ENCODE measurements around the gene UGT3A2. TPM values are rescaled to one million over a fixed set of nuclear protein-coding genes. Genes with fewer than 3 reads are reported as not detected.
"Not testable (repeated sequence)": the region's sequence is repeated elsewhere in the genome, so short reads cannot be mapped to it uniquely, and the experiment has no call there.

The UGT3A2 gene
- total RNA-seq, 8 experiments from 2014 or later: 0.09 to 0.52 (median 0.29) TPM; not detected in 1

- Histone ChIP-seq H3K4me1 (replicated peaks in 1 of 2) (no peaks in the 10 kb centered on the region), H3K4me3 (no peak overlapping the region), H3K27ac (no peak overlapping the region)
- WGBS, 10 experiments: 0 to 100% (median 80%) methylated on average over 1 to 3 of the region's 3 CpGs; no CpG with 5 or more reads in 5 of the 10 experiments
- in situ Hi-C loops (cut with MboI; ENCODE audit: low pct_unique_long_range_greater_than_20kb in 2 of 9, low sequenced_read_pairs in 9 of 9, unreplicated experiment in 9 of 9): no loop called here
- peak in 3 of 8 experiments; percentile 32 to 59 (median 57) for ATAC-seq (replicated peaks in 6 of 8)
Observed at GRCh38 chr5:36040651-36041536, 25.8 kb downstream of the UGT3A2 start.

GRCh38 chr5:36035696-36036095, 31.0 kb downstream of the UGT3A2 start:
- ATAC-seq (replicated peaks in 6 of 8): no peak
- no peak overlapping the region for H3K27ac ChIP-seq
- 62 to 100% (median 87%) methylated on average over 1 to 11 of the region's 13 CpGs; no CpG with 5 or more reads in 3 of the 10 experiments for WGBS, 10 experiments
- H3K4me3 ChIP-seq: no peak overlapping the region
- no peaks in the 10 kb centered on the region for H3K4me1 ChIP-seq (replicated peaks in 1 of 2)
- in situ Hi-C loops (cut with MboI; ENCODE audit: low pct_unique_long_range_greater_than_20kb in 2 of 9, low sequenced_read_pairs in 9 of 9, unreplicated experiment in 9 of 9): no loop called here

GRCh38 chr5:36034536-36035134, 32.0 kb downstream of the UGT3A2 start:
- ATAC-seq (replicated peaks in 6 of 8); H3K4me3 ChIP-seq; H3K4me1 ChIP-seq (replicated peaks in 1 of 2); in situ Hi-C loops (cut with MboI; ENCODE audit: low pct_unique_long_range_greater_than_20kb in 2 of 9, low sequenced_read_pairs in 9 of 9, unreplicated experiment in 9 of 9); H3K27ac ChIP-seq: not testable (repeated sequence)
- 0 to 100% (median 81%) methylated on average over 1 to 3 of the region's 3 CpGs; no CpG with 5 or more reads in 4 of the 10 experiments for WGBS, 10 experiments

- H3K4me1 ChIP-seq (replicated peaks in 1 of 2): no peaks in the 10 kb centered on the region
- 17 to 80% methylated on average over 1 of the region's 1 CpG; no CpG with 5 or more reads in 8 of the 10 experiments for WGBS, 10 experiments
- H3K27ac ChIP-seq: no peak overlapping the region
- H3K4me3 ChIP-seq: no peak overlapping the region
- peak in 2 of 8 experiments; percentile 23 to 89 for ATAC-seq (replicated peaks in 6 of 8)
- in situ Hi-C loops (cut with MboI; ENCODE audit: low pct_unique_long_range_greater_than_20kb in 2 of 9, low sequenced_read_pairs in 9 of 9, unreplicated experiment in 9 of 9): no loop called here
Observed at GRCh38 chr5:36033486-36033885, 33.2 kb downstream of the UGT3A2 start.

- Histone ChIP-seq H3K27ac (no peak overlapping the region), H3K4me3 (no peak overlapping the region), H3K4me1 (replicated peaks in 1 of 2) (no peaks in the 10 kb centered on the region)
- ATAC-seq (replicated peaks in 6 of 8): no peak
- in situ Hi-C loops (cut with MboI; ENCODE audit: low pct_unique_long_range_greater_than_20kb in 2 of 9, low sequenced_read_pairs in 9 of 9, unreplicated experiment in 9 of 9): no loop called here
Observed at GRCh38 chr5:36033047-36033446, 33.6 kb downstream of the UGT3A2 start.

GRCh38 chr5:36031223-36031622, 35.5 kb downstream of the UGT3A2 start:
- 20 to 100% (median 93%) methylated on average over 1 to 4 of the region's 6 CpGs; no CpG with 5 or more reads in 4 of the 10 experiments for WGBS, 10 experiments
- H3K4me3 ChIP-seq: no peak overlapping the region
- in situ Hi-C loops (cut with MboI; ENCODE audit: low pct_unique_long_range_greater_than_20kb in 2 of 9, low sequenced_read_pairs in 9 of 9, unreplicated experiment in 9 of 9): no loop called here
- no peaks in the 10 kb centered on the region for H3K4me1 ChIP-seq (replicated peaks in 1 of 2)
- ATAC-seq (replicated peaks in 6 of 8): no peak
- no peak overlapping the region for H3K27ac ChIP-seq

- ATAC-seq (replicated peaks in 6 of 8): no peak
- no peaks in the 10 kb centered on the region for H3K4me1 ChIP-seq (replicated peaks in 1 of 2)
- H3K27ac ChIP-seq: no peak overlapping the region
- H3K4me3 ChIP-seq: no peak overlapping the region
- WGBS, 10 experiments: 44 to 100% (median 85%) methylated on average over 1 of the region's 1 CpG; no CpG with 5 or more reads in 4 of the 10 experiments
- in situ Hi-C loops (cut with MboI; ENCODE audit: low pct_unique_long_range_greater_than_20kb in 2 of 9, low sequenced_read_pairs in 9 of 9, unreplicated experiment in 9 of 9): no loop called here
Observed at GRCh38 chr5:36029914-36030313, 36.8 kb downstream of the UGT3A2 start.

GRCh38 chr5:36028816-36029465, 37.7 kb downstream of the UGT3A2 start:
- Histone ChIP-seq H3K4me3 (no peak overlapping the region), H3K4me1 (replicated peaks in 1 of 2) (no peaks in the 10 kb centered on the region), H3K27ac (no peak overlapping the region)
- 0 to 93% (median 72%) methylated on average over 2 to 5 of the region's 5 CpGs; no CpG with 5 or more reads in 4 of the 10 experiments for WGBS, 10 experiments
- no peak for ATAC-seq (replicated peaks in 6 of 8)
- in situ Hi-C loops (cut with MboI; ENCODE audit: low pct_unique_long_range_greater_than_20kb in 2 of 9, low sequenced_read_pairs in 9 of 9, unreplicated experiment in 9 of 9): no loop called here

GRCh38 chr5:36027711-36028110, 39.0 kb downstream of the UGT3A2 start:
- 20 to 73% methylated on average over 1 to 2 of the region's 8 CpGs; no CpG with 5 or more reads in 8 of the 10 experiments for WGBS, 10 experiments
- ATAC-seq (replicated peaks in 6 of 8): no peak
- no peaks in the 10 kb centered on the region for H3K4me1 ChIP-seq (replicated peaks in 1 of 2)
- H3K4me3 ChIP-seq: no peak overlapping the region
- H3K27ac ChIP-seq: no peak overlapping the region
- in situ Hi-C loops (cut with MboI; ENCODE audit: low pct_unique_long_range_greater_than_20kb in 2 of 9, low sequenced_read_pairs in 9 of 9, unreplicated experiment in 9 of 9): no loop called here

GRCh38 chr5:36026706-36027465, 39.8 kb downstream of the UGT3A2 start:
- H3K4me1 ChIP-seq (replicated peaks in 1 of 2): no peaks in the 10 kb centered on the region
- no peak overlapping the region for H3K27ac ChIP-seq
- 0 to 80% (median 47%) methylated on average over 1 to 6 of the region's 6 CpGs; no CpG with 5 or more reads in 1 of the 10 experiments for WGBS, 10 experiments
- no peak for ATAC-seq (replicated peaks in 6 of 8)
- in situ Hi-C loops (cut with MboI; ENCODE audit: low pct_unique_long_range_greater_than_20kb in 2 of 9, low sequenced_read_pairs in 9 of 9, unreplicated experiment in 9 of 9): no loop called here
- H3K4me3 ChIP-seq: no peak overlapping the region

- H3K4me3 ChIP-seq; H3K27ac ChIP-seq; ATAC-seq (replicated peaks in 6 of 8); in situ Hi-C loops (cut with MboI; ENCODE audit: low pct_unique_long_range_greater_than_20kb in 2 of 9, low sequenced_read_pairs in 9 of 9, unreplicated experiment in 9 of 9); H3K4me1 ChIP-seq (replicated peaks in 1 of 2): not testable (repeated sequence)
- 0 to 40% (median 30%) methylated on average over 1 to 6 of the region's 6 CpGs; no CpG with 5 or more reads in 1 of the 10 experiments for WGBS, 10 experiments
Observed at GRCh38 chr5:36022246-36022645, 44.4 kb downstream of the UGT3A2 start.

- ATAC-seq (replicated peaks in 6 of 8); in situ Hi-C loops (cut with MboI; ENCODE audit: low pct_unique_long_range_greater_than_20kb in 2 of 9, low sequenced_read_pairs in 9 of 9, unreplicated experiment in 9 of 9): not testable (repeated sequence)
- WGBS, 10 experiments: 0 to 100% (median 79%) methylated on average over 1 to 5 of the region's 5 CpGs; no CpG with 5 or more reads in 3 of the 10 experiments
Observed at GRCh38 chr5:36019584-36019983, 47.1 kb downstream of the UGT3A2 start.

More at GRCh38 chr5:36019584-36019983, 47.1 kb downstream of the UGT3A2 start:
- H3K4me3 ChIP-seq; H3K4me1 ChIP-seq (replicated peaks in 1 of 2); H3K27ac ChIP-seq: not testable (repeated sequence)

Data from motor neuron (in vitro differentiated cells).